HG03060 (cell line): Measurements from ENCODE around the gene THSD4.
"Not testable (repeated sequence)": the region's sequence is repeated elsewhere in the genome, so short reads cannot be mapped to it uniquely, and the experiment has no call there.

Experiments used
- ATAC-seq: cut with Tn5 transposase; IDR thresholded peaks from one replicate; pipeline ENCODE4 v1.9.1; 2021; ENCODE audit warnings: low read depth, moderate number of reproducible peaks; ENCODE audit not compliant: unreplicated experiment

The THSD4 gene

GRCh38 chr15:71657141-71657540, 541.9 kb downstream of the THSD4 start:
- ATAC-seq: no peak

GRCh38 chr15:71658036-71658435, 542.8 kb downstream of the THSD4 start:
- ATAC-seq: no peak

GRCh38 chr15:71658827-71659729, 543.8 kb downstream of the THSD4 start:
- ATAC-seq: no peak

- no peak for ATAC-seq
These were observed 544.4 kb downstream of the THSD4 start for GRCh38 chr15:71659730-71660067.

GRCh38 chr15:71660501-71660900, 545.2 kb downstream of the THSD4 start:
- no peak for ATAC-seq

- no peak for ATAC-seq
These were observed 547.0 kb downstream of the THSD4 start for GRCh38 chr15:71662306-71662705.

GRCh38 chr15:71664622-71665021, 549.4 kb downstream of the THSD4 start:
- ATAC-seq: no peak

GRCh38 chr15:71666763-71667620, 551.7 kb downstream of the THSD4 start:
- ATAC-seq: no peak

GRCh38 chr15:71669688-71670087, 554.4 kb downstream of the THSD4 start:
- ATAC-seq: no peak

GRCh38 chr15:71670222-71670621, 555.0 kb downstream of the THSD4 start:
- ATAC-seq: not testable (repeated sequence)

- no peak for ATAC-seq
These were observed 559.1 kb downstream of the THSD4 start for GRCh38 chr15:71674354-71674753.

- ATAC-seq: no peak
These were observed 562.1 kb downstream of the THSD4 start for GRCh38 chr15:71677352-71677751.

- ATAC-seq: no peak
These were observed 562.5 kb downstream of the THSD4 start for GRCh38 chr15:71677766-71678165.

GRCh38 chr15:71678191-71678590, 562.9 kb downstream of the THSD4 start:
- ATAC-seq: no peak

GRCh38 chr15:71678605-71679004, 563.3 kb downstream of the THSD4 start:
- no peak for ATAC-seq

GRCh38 chr15:71679223-71679792, 564.0 kb downstream of the THSD4 start:
- no peak for ATAC-seq

GRCh38 chr15:71679793-71680353, 564.6 kb downstream of the THSD4 start:
- no peak for ATAC-seq

- no peak for ATAC-seq
These were observed 566.7 kb downstream of the THSD4 start for GRCh38 chr15:71682001-71682400.

GRCh38 chr15:71683411-71684274, 568.4 kb downstream of the THSD4 start:
- ATAC-seq: no peak

GRCh38 chr15:71685420-71685993, 570.2 kb downstream of the THSD4 start:
- no peak for ATAC-seq
